ENCODE data around the gene KRTAP5-9. TPM values are rescaled to one million over a fixed set of nuclear protein-coding genes. Genes with fewer than 3 reads are reported as not detected.

KRTAP5-9 gene
- total and polyA plus RNA-seq, 4 donors = 0.06 TPM; not detected in 3

GRCh38 chr11:71556018-71556417, 7.8 kb downstream of the KRTAP5-9 start:
- no peak overlapping the region for H3K9ac ChIP-seq (ENCODE audit: low read depth in 1 of 2, low read length in 2 of 2)
- H3K4me1 ChIP-seq (ENCODE audit: control insufficient read depth in 4 of 4, insufficient read depth in 4 of 4, low read length in 3 of 4) = no peaks in the 10 kb centered on the region
- no peak overlapping the region for H3K27ac ChIP-seq (ENCODE audit: low read depth in 1 of 2, low read length in 2 of 2)
- no peaks in the 10 kb centered on the region for H3K27me3 ChIP-seq (ENCODE audit: control insufficient read depth in 4 of 4, insufficient read depth in 4 of 4, low read length in 3 of 4)
- H3K36me3 ChIP-seq (ENCODE audit: control insufficient read depth in 4 of 4, insufficient read depth in 3 of 4, low read depth in 1 of 4, low read length in 3 of 4) = no peaks in the 10 kb centered on the region
- 97% methylated on average over 4 of the region's 4 CpGs for WGBS
- no peak for DNase-seq (ENCODE audit: low spot score)
- no peak overlapping the region for H3K4me3 ChIP-seq (ENCODE audit: low read depth in 1 of 3, low read length in 3 of 3)
- no peak for TF ChIP-seq NR2F2 (IDR thresholded peaks at IDR 0.05)
- TF ChIP-seq CTCF (IDR thresholded peaks at IDR 0.05; ENCODE audit: low read depth, low read length, missing input control) = no peak
- no peak for TF ChIP-seq EGR1 (IDR thresholded peaks at IDR 0.05; ENCODE audit: low read depth in 2 of 2)
- TF ChIP-seq ATF3 (IDR thresholded peaks at IDR 0.05) = no peak
- no peak for TF ChIP-seq JUND (IDR thresholded peaks at IDR 0.05)
- TF ChIP-seq RAD21 (IDR thresholded peaks at IDR 0.05) = no peak
- no peak for TF ChIP-seq FOXA1 (IDR thresholded peaks at IDR 0.05)
- no peak for TF ChIP-seq MAX (IDR thresholded peaks at IDR 0.05)
- no peak for TF ChIP-seq HNF4G (IDR thresholded peaks at IDR 0.05)
- TF ChIP-seq RXRA (IDR thresholded peaks at IDR 0.05) = no peak
- H3K9me3 ChIP-seq (ENCODE audit: control insufficient read depth in 4 of 4, low read length in 3 of 4) = no peaks in the 10 kb centered on the region

- DNase-seq (ENCODE audit: low spot score) = no peak
- no peak overlapping the region for H3K9ac ChIP-seq (ENCODE audit: low read depth in 1 of 2, low read length in 2 of 2)
- H3K4me1 ChIP-seq (ENCODE audit: control insufficient read depth in 4 of 4, insufficient read depth in 4 of 4, low read length in 3 of 4) = no peaks in the 10 kb centered on the region
- no peak for TF ChIP-seq HNF4G (IDR thresholded peaks at IDR 0.05)
- no peak for TF ChIP-seq RAD21 (IDR thresholded peaks at IDR 0.05)
- TF ChIP-seq FOXA2 (IDR thresholded peaks at IDR 0.05) = no peak
- no peak overlapping the region for H3K27ac ChIP-seq (ENCODE audit: low read depth in 1 of 2, low read length in 2 of 2)
- no peaks in the 10 kb centered on the region for H3K36me3 ChIP-seq (ENCODE audit: control insufficient read depth in 4 of 4, insufficient read depth in 3 of 4, low read depth in 1 of 4, low read length in 3 of 4)
- no peaks in the 10 kb centered on the region for H3K27me3 ChIP-seq (ENCODE audit: control insufficient read depth in 4 of 4, insufficient read depth in 4 of 4, low read length in 3 of 4)
- no peak overlapping the region for H3K4me3 ChIP-seq (ENCODE audit: low read depth in 1 of 3, low read length in 3 of 3)
- H3K9me3 ChIP-seq (ENCODE audit: control insufficient read depth in 4 of 4, low read length in 3 of 4) = no peaks in the 10 kb centered on the region
Measured at GRCh38 chr11:71557257-71557656, 9.0 kb downstream of the KRTAP5-9 start.

- TF ChIP-seq HNF4G (IDR thresholded peaks at IDR 0.05) (no peak), ZBTB33 (IDR thresholded peaks at IDR 0.05) (no peak), TAF1 (conservative IDR thresholded peaks at IDR 0.05) (no peak), JUND (IDR thresholded peaks at IDR 0.05) (no peak)
- 89% methylated on average over 1 of the region's 1 CpG for WGBS
Measured at GRCh38 chr11:71558996-71559395, 10.8 kb downstream of the KRTAP5-9 start.

More at GRCh38 chr11:71558996-71559395, 10.8 kb downstream of the KRTAP5-9 start:
- Histone ChIP-seq H3K9me3 (ENCODE audit: control insufficient read depth in 4 of 4, low read length in 3 of 4) (no peaks in the 10 kb centered on the region), H3K4me1 (ENCODE audit: control insufficient read depth in 4 of 4, insufficient read depth in 4 of 4, low read length in 3 of 4) (peaks cover 0 to 3% (median 2%) of the 10 kb centered on the region in 4 donors), H3K36me3 (ENCODE audit: control insufficient read depth in 4 of 4, insufficient read depth in 3 of 4, low read depth in 1 of 4, low read length in 3 of 4) (no peaks in the 10 kb centered on the region), H3K27me3 (ENCODE audit: control insufficient read depth in 4 of 4, insufficient read depth in 4 of 4, low read length in 3 of 4) (no peaks in the 10 kb centered on the region), H3K27ac (ENCODE audit: low read depth in 1 of 2, low read length in 2 of 2) (no peak overlapping the region), H3K9ac (ENCODE audit: low read depth in 1 of 2, low read length in 2 of 2) (no peak overlapping the region), H3K4me3 (ENCODE audit: low read depth in 1 of 3, low read length in 3 of 3) (no peak overlapping the region)
- DNase-seq (ENCODE audit: low spot score) = no peak

All from liver (tissue), 9 donors.